ENCODE data around the gene PRKAG2. TPM values are rescaled to one million over a fixed set of nuclear protein-coding genes. Genes with fewer than 3 reads are reported as not detected.

Gene PRKAG2
- total RNA-seq, 1 experiment from 2014 or later, result 59.7 TPM

- DNase-seq (ENCODE audit: low spot score), result no peak
Observed at GRCh38 chr7:151624246-151624928, 252.5 kb downstream of the PRKAG2 start.

GRCh38 chr7:151623766-151624165 lies 253.1 kb downstream of the PRKAG2 start:
- peak; percentile 46 for DNase-seq (ENCODE audit: low spot score)

GRCh38 chr7:151621961-151622360 lies 255.0 kb downstream of the PRKAG2 start:
- DNase-seq (ENCODE audit: low spot score), result no peak

GRCh38 chr7:151616443-151617213 lies 260.3 kb downstream of the PRKAG2 start:
- no peak for DNase-seq (ENCODE audit: low spot score)

GRCh38 chr7:151615784-151616183 lies 261.1 kb downstream of the PRKAG2 start:
- DNase-seq (ENCODE audit: low spot score), result no peak

GRCh38 chr7:151615058-151615457 lies 261.9 kb downstream of the PRKAG2 start:
- DNase-seq (ENCODE audit: low spot score), result no peak

GRCh38 chr7:151614019-151614418 lies 262.9 kb downstream of the PRKAG2 start:
- DNase-seq (ENCODE audit: low spot score), result no peak

GRCh38 chr7:151611878-151612277 lies 265.0 kb downstream of the PRKAG2 start:
- DNase-seq (ENCODE audit: low spot score), result no peak

- DNase-seq (ENCODE audit: low spot score), result no peak
Observed at GRCh38 chr7:151611041-151611440, 265.9 kb downstream of the PRKAG2 start.

GRCh38 chr7:151608031-151608551 lies 268.8 kb downstream of the PRKAG2 start:
- no peak for DNase-seq (ENCODE audit: low spot score)

- DNase-seq (ENCODE audit: low spot score), result peak; percentile 47
Observed at GRCh38 chr7:151607464-151607867, 269.4 kb downstream of the PRKAG2 start.

- DNase-seq (ENCODE audit: low spot score), result no peak
Observed at GRCh38 chr7:151603951-151604350, 273.0 kb downstream of the PRKAG2 start.

- DNase-seq (ENCODE audit: low spot score), result no peak
Observed at GRCh38 chr7:151601521-151602305, 275.2 kb downstream of the PRKAG2 start.

GRCh38 chr7:151600331-151600730 lies 276.6 kb downstream of the PRKAG2 start:
- DNase-seq (ENCODE audit: low spot score), result no peak

- DNase-seq (ENCODE audit: low spot score), result peak; percentile 94
Observed at GRCh38 chr7:151599401-151600227, 277.3 kb downstream of the PRKAG2 start.

- peak; percentile 90 for DNase-seq (ENCODE audit: low spot score)
Observed at GRCh38 chr7:151597541-151598444, 279.1 kb downstream of the PRKAG2 start.

- DNase-seq (ENCODE audit: low spot score), result no peak
Observed at GRCh38 chr7:151595702-151596350, 281.1 kb downstream of the PRKAG2 start.

GRCh38 chr7:151592868-151593486 lies 283.9 kb downstream of the PRKAG2 start:
- DNase-seq (ENCODE audit: low spot score), result peak; percentile 97

GRCh38 chr7:151592330-151592729 lies 284.6 kb downstream of the PRKAG2 start:
- no peak for DNase-seq (ENCODE audit: low spot score)

Measured in A172 (cell line).